Activated T-helper 1 cell treated with anti-CD3 and anti-CD28 coated beads, Interleukin-12 subunit alpha, Interleukin-12 subunit beta, Interleukin-2, Interleukin-4 antibody, amounts not matched to agents 30 ng/mL and 10 ng/mL and 1 ng/mL, durations not matched to agents 14 hours and 24 hours and 36 hours (primary cell): Measurements from ENCODE around the gene KIF24. TPM values are rescaled to one million over a fixed set of nuclear protein-coding genes. Genes with fewer than 3 reads are reported as not detected.
"Not testable (repeated sequence)": the region's sequence is repeated elsewhere in the genome, so short reads cannot be mapped to it uniquely, and the experiment has no call there.

Experiments used
- DNase-seq: peaks from one replicate; pipeline ENCODE4 v3.0.0; 2021; ENCODE audit warnings: low spot score
- H3K27ac Mint-ChIP-seq: one replicate; pipeline ENCODE4 v1.8.0; 2021; ENCODE audit warnings: mild to moderate bottlenecking, mixed read lengths
- H3K27me3 Mint-ChIP-seq: one replicate; pipeline ENCODE4 v1.8.0; 2022; ENCODE audit warnings: mild to moderate bottlenecking, moderate library complexity, mixed read lengths; ENCODE audit not compliant: insufficient read depth
- H3K36me3 Mint-ChIP-seq: one replicate; pipeline ENCODE4 v1.8.0; 2021; ENCODE audit warnings: low read depth, mixed read lengths
- H3K4me1 Mint-ChIP-seq: one replicate; pipeline ENCODE4 v1.8.0; 2021; ENCODE audit warnings: low read depth, mixed read lengths
- H3K4me3 Mint-ChIP-seq: one replicate; pipeline ENCODE4 v1.8.0; 2021; ENCODE audit warnings: mild to moderate bottlenecking, moderate library complexity, mixed read lengths
- H3K9me3 Mint-ChIP-seq: one replicate; pipeline ENCODE4 v1.8.0; 2021; ENCODE audit warnings: mixed read lengths
- intact Hi-C: fragments of 100-400 bp; cut with micrococcal nuclease; formaldehyde crosslinking; loops from one replicate; pipeline ENCODE4 v1.15.1; 2024
- total RNA-seq: library from RNA; stranded (reverse); gene quantifications from 2 replicates; pipeline ENCODE4 v1.2.3, GENCODE V29; 2022

KIF24 gene
- total RNA-seq, 1 donor from 2014 or later: 5.8 TPM

GRCh38 chr9:34332076-34332964 is 3.3 kb upstream of the KIF24 start:
- Mint-ChIP-seq H3K9me3 (no peaks in the 10 kb centered on the region), H3K4me1 (peaks cover 39% of the 10 kb centered on the region), H3K4me3 (peak overlapping the region; percentile 35), H3K36me3 (peaks cover 3% of the 10 kb centered on the region), H3K27me3 (no peaks in the 10 kb centered on the region), H3K27ac (no peak overlapping the region)
- intact Hi-C loops: loop anchor here (1.0 kb wide), 1 partner anchor 47 kb away; no protein-coding TSS in a partner anchor
- no peak for DNase-seq

DNA sequence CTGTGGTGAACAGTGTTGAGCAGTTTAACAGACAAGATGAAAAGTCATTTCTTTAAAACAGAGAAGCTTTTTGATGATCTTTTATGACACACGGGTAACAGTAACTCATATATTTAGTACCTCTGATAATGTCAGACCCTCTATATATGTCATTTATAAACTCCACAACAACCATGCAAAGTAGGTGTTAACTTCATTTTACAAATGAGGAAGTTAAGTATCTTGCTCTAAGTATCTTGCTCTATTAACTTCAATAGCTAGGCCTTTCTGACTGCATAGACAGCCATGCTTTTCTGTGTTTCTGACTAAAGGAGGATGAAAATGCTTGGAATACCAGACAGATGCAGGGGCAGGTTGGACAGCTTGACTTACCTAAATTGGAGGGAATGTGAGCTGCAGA is 2.1 kb upstream of the KIF24 start:
- intact Hi-C loops: no loop called here
- H3K4me3 Mint-ChIP-seq: peak overlapping the region; percentile 47

GRCh38 chr9:34328500-34328986 is 525 bp downstream of the KIF24 start:
- Mint-ChIP-seq H3K4me1 (peaks cover 29% of the 10 kb centered on the region), H3K27me3 (no peaks in the 10 kb centered on the region), H3K9me3 (no peaks in the 10 kb centered on the region), H3K4me3 (peak overlapping the region; percentile 96), H3K36me3 (peaks cover 3% of the 10 kb centered on the region), H3K27ac (peak overlapping the region; percentile 99)
- intact Hi-C loops: loop anchor here (2.0 to 10.0 kb wide), 8 partner anchors 48 to 1024 kb away; partner anchors contain the start of genes DNAI1, FAM219A, MYORG and NOL6
- no peak for DNase-seq

More for the DNA sequence above, 2.1 kb upstream of the KIF24 start:
- H3K36me3 Mint-ChIP-seq: peaks cover 6% of the 10 kb centered on the region
- H3K9me3 Mint-ChIP-seq: no peaks in the 10 kb centered on the region
- DNase-seq: no peak
- H3K4me1 Mint-ChIP-seq: peaks cover 44% of the 10 kb centered on the region
- no peak overlapping the region for H3K27ac Mint-ChIP-seq
- H3K27me3 Mint-ChIP-seq: no peaks in the 10 kb centered on the region

DNA sequence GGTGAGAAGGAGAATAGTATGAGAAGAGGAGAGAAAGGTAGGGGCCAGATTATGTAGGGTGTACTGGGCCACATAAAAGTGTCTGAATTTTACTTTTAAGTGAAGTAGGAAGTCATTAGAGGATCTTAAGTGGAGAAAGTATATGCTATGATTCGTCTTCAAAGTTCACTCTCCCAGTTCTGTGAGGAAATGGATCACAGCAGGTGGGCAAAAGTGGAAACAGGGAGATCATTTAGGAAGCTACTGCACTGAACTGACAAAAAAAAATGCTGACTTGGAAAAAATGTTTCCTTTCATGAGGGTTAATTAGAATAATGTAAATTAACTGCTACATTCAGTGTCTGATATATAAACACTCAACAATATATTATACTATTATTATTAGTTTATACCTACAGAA is 2.4 kb downstream of the KIF24 start:
- H3K9me3 Mint-ChIP-seq: no peaks in the 10 kb centered on the region
- intact Hi-C loops: loop anchor here (5.0 to 10.0 kb wide), 4 partner anchors 69 to 1022 kb away; partner anchors contain the start of genes NOL6 and RPP25L
- H3K4me1 Mint-ChIP-seq: peaks cover 19% of the 10 kb centered on the region
- no peaks in the 10 kb centered on the region for H3K27me3 Mint-ChIP-seq
- H3K36me3 Mint-ChIP-seq: peaks cover 3% of the 10 kb centered on the region
- H3K4me3 Mint-ChIP-seq: no peak overlapping the region
- no peak for DNase-seq
- no peak overlapping the region for H3K27ac Mint-ChIP-seq

DNA sequence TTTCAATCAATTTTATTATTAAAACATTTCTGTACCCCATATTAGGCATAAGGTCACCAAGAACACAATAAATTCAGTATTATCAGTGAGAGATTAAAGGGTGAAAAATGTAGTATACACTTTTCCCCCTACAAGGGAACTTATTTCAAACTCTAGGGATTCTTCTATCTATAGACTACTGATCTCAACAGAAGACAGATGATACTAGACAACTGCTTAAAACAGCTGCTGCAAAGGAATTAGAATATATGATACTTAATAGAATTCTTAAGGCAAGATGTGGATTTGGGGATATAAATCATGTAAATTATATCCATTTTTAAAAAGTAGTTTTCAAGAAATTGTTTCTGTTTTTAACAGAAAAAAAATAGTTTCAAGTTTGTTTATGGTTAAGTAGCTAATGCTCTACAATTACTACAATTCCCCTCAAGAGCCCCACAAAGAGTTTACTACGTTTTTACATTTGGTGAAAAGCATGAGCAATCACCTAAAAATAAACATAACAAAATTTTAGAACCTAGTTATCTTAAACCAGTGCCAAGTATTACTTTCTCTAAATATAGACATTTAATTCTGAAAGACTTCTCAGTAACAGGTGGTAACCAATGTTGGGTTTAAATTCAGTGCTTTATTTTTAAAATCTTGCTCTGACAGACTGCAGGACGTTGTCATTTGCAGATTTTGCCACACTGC is 6.0 kb downstream of the KIF24 start:
- no peak overlapping the region for H3K27ac Mint-ChIP-seq
- peaks cover 3% of the 10 kb centered on the region for H3K36me3 Mint-ChIP-seq
- H3K4me1 Mint-ChIP-seq: peaks cover 9% of the 10 kb centered on the region
- no peak overlapping the region for H3K4me3 Mint-ChIP-seq
- intact Hi-C loops: loop anchor here (10.0 kb wide), 2 partner anchors 848 to 1018 kb away; partner anchors contain the start of gene NOL6
- H3K27me3 Mint-ChIP-seq: no peaks in the 10 kb centered on the region
- no peaks in the 10 kb centered on the region for H3K9me3 Mint-ChIP-seq
- no peak for DNase-seq

GRCh38 chr9:34321451-34321850 is 7.6 kb downstream of the KIF24 start:
- Mint-ChIP-seq H3K27me3 (no peaks in the 10 kb centered on the region), H3K27ac (no peak overlapping the region), H3K4me3 (no peak overlapping the region), H3K4me1 (peaks cover 4% of the 10 kb centered on the region), H3K36me3 (peaks cover under 1% of the 10 kb centered on the region), H3K9me3 (no peaks in the 10 kb centered on the region)
- DNase-seq: no peak
- intact Hi-C loops: loop anchor here (10.0 kb wide), 2 partner anchors 847 to 1017 kb away; partner anchors contain the start of gene NOL6

DNA sequence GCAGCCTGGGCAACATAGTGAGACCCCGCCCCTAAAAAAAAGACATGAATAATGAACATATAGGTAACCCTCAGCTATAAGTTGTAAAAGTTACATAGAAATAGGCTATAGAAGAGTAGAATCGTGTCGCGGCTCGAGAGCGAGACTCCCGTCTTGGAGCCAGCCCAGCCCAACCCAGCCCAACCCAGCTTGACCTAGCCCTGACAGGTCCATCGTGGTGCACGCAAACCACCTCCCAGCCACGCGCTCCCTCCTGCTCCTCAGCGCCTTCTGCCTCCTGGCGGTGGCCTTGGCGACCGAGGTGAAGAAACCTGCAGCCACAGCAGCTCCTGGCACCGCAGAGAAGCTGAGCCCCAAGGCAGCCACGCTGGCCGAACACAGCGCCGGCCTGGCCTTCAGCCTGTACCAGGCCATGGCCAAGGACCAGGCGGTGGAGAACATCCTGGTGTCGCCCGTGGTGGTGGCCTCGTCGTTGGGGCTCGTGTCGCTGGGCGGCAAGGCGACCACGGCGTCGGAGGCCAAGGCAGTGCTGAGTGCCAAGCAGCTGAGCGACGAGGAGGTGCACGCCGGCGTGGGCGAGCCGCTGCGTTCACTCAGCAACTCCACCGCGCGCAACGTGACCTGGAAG is 10.8 kb downstream of the KIF24 start:
- intact Hi-C loops: no loop called here
- Mint-ChIP-seq H3K4me1 (no peaks in the 10 kb centered on the region), H3K4me3 (no peak overlapping the region), H3K9me3 (no peaks in the 10 kb centered on the region), H3K36me3 (no peaks in the 10 kb centered on the region), H3K27ac (no peak overlapping the region), H3K27me3 (no peaks in the 10 kb centered on the region)
- DNase-seq: no peak

- H3K27me3 Mint-ChIP-seq: no peaks in the 10 kb centered on the region
- no peaks in the 10 kb centered on the region for H3K36me3 Mint-ChIP-seq
- no peak overlapping the region for H3K4me3 Mint-ChIP-seq
- no peaks in the 10 kb centered on the region for H3K4me1 Mint-ChIP-seq
- no peaks in the 10 kb centered on the region for H3K9me3 Mint-ChIP-seq
- no peak for DNase-seq
- no peak overlapping the region for H3K27ac Mint-ChIP-seq
- intact Hi-C loops: no loop called here
Measured at GRCh38 chr9:34317436-34317835, 11.6 kb downstream of the KIF24 start.

- Mint-ChIP-seq H3K4me3 (no peak overlapping the region), H3K9me3 (no peaks in the 10 kb centered on the region), H3K27me3 (no peaks in the 10 kb centered on the region), H3K27ac (no peak overlapping the region), H3K36me3 (peaks cover 1% of the 10 kb centered on the region), H3K4me1 (no peaks in the 10 kb centered on the region)
- intact Hi-C loops: no loop called here
- DNase-seq: no peak
Measured at GRCh38 chr9:34311499-34312185, 17.4 kb downstream of the KIF24 start.

DNA sequence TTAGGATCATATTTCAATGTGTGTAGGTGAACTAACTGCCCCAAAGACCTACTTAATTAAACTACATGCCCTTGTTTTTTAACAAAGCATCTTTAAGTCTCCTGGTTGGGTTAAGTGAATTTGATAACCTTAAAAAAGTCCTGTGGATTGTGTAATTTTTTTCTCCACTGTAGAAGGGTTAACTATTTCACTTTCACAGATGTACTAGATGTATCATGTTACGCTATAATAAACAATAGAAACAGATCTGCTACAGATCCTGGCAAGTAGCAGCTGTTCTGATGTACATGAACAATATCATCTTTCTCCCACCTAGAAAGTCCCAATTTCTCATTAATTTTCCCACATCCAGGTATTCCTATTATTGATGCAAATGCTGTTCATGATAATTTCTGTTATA is 18.9 kb downstream of the KIF24 start:
- Mint-ChIP-seq H3K27ac (no peak overlapping the region), H3K4me3 (no peak overlapping the region), H3K4me1 (no peaks in the 10 kb centered on the region), H3K27me3 (no peaks in the 10 kb centered on the region), H3K36me3 (peaks cover 1% of the 10 kb centered on the region), H3K9me3 (no peaks in the 10 kb centered on the region)
- intact Hi-C loops: no loop called here
- DNase-seq: no peak

DNA sequence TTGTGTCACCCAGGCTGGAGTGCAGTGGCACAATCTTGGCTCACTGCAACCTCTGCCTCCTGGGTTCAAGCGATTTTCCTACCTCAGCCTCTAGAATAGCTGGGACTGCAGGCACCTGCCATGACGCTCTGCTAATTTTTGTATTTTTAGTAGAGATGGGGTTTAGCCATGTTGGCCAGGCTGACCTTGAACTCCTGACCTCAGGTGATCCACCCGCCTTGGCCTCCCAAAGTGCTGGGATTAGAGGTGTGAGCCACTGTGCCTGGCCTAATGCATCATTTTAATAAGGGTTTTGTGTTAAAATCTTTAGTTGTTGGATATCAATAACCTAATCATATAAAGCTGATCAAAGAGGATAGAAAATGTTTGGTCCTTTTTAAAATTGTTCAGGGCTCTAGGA is 20.8 kb downstream of the KIF24 start:
- DNase-seq, H3K27ac Mint-ChIP-seq, H3K27me3 Mint-ChIP-seq, H3K9me3 Mint-ChIP-seq, H3K4me3 Mint-ChIP-seq, H3K36me3 Mint-ChIP-seq, intact Hi-C loops, H3K4me1 Mint-ChIP-seq: not testable (repeated sequence)

DNA sequence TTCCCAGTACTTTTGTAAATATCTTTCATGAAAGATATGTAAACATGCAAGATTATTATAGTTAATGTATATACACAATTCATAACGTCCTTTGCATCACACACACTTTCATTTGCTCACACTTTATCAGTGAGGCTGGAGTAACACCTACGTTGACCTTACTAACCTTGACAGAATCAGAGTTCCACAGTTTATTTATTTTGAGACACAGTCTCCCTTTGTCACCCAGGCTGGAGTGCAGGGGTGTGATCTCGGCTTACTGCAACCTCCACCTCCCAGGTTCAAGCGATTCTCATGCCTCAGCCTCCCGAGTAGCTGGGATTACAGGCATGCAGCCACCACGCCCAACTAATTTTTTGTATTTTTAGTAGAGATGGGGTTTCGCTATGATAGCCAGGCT is 28.0 kb downstream of the KIF24 start:
- DNase-seq, intact Hi-C loops, H3K9me3 Mint-ChIP-seq, H3K27ac Mint-ChIP-seq, H3K27me3 Mint-ChIP-seq, H3K4me3 Mint-ChIP-seq, H3K36me3 Mint-ChIP-seq, H3K4me1 Mint-ChIP-seq: not testable (repeated sequence)
